GM20000 (cell line): ENCODE measurements around the gene TMX3.

Experiments used
- DNase-seq: peaks from one replicate; pipeline ENCODE4 v3.0.0; 2012; ENCODE audit warnings: low spot score
- CTCF ChIP-seq: IDR thresholded peaks from 2 replicates; pipeline ENCODE4 v1.5.1; 2012; ENCODE audit warnings: mild to moderate bottlenecking, control low read depth; ENCODE audit errors: extremely low read depth, missing control alignments

Gene TMX3

GRCh38 chr18:68714712-68715496 lies at the start of gene TMX3:
Gene TMX3 (minus strand): TSS chr18:68715108. CDS start chr18:68714981, 127 bp downstream.
- peak; percentile 97 for DNase-seq
- TF ChIP-seq CTCF: no peak

- TF ChIP-seq CTCF: no peak
- DNase-seq: no peak
Observed at GRCh38 chr18:68764016-68764415, 49.1 kb upstream of the TMX3 start.

GRCh38 chr18:68763083-68763482 lies 48.2 kb upstream of the TMX3 start:
- no peak for DNase-seq

GRCh38 chr18:68759308-68759707 lies 44.4 kb upstream of the TMX3 start:
- DNase-seq: no peak
- TF ChIP-seq CTCF: no peak

More at GRCh38 chr18:68763083-68763482, 48.2 kb upstream of the TMX3 start:
- TF ChIP-seq CTCF: no peak

GRCh38 chr18:68757126-68757525 lies 42.2 kb upstream of the TMX3 start:
- DNase-seq: no peak
- no peak for TF ChIP-seq CTCF

- DNase-seq: no peak
- TF ChIP-seq CTCF: no peak
Observed at GRCh38 chr18:68742206-68742605, 27.3 kb upstream of the TMX3 start.

- no peak for TF ChIP-seq CTCF
- DNase-seq: no peak
Observed at GRCh38 chr18:68740966-68741365, 26.1 kb upstream of the TMX3 start.
